GM18861 (cell line): ENCODE measurements around the gene CENPF.
"Not testable (repeated sequence)": the region's sequence is repeated elsewhere in the genome, so short reads cannot be mapped to it uniquely, and the experiment has no call there.

ENCODE experiments used
- ATAC-seq: cut with Tn5 transposase; IDR thresholded peaks from one replicate; pipeline ENCODE4 v1.9.1; 2021; ENCODE audit not compliant: unreplicated experiment

The CENPF gene

GRCh38 chr1:214583824-214584554 is 19.0 kb upstream of the CENPF start:
- no peak for ATAC-seq

- peak; percentile 88 for ATAC-seq
Observed at GRCh38 chr1:214584805-214585766, 17.9 kb upstream of the CENPF start.

GRCh38 chr1:214586621-214587020 is 16.4 kb upstream of the CENPF start:
- ATAC-seq: no peak

- no peak for ATAC-seq
Observed at GRCh38 chr1:214587165-214587564, 15.8 kb upstream of the CENPF start.

GRCh38 chr1:214588963-214589597 is 13.9 kb upstream of the CENPF start:
- no peak for ATAC-seq

- ATAC-seq: no peak
Observed at GRCh38 chr1:214590696-214591095, 12.3 kb upstream of the CENPF start.

- not testable (repeated sequence) for ATAC-seq
Observed at GRCh38 chr1:214591918-214592317, 11.1 kb upstream of the CENPF start.

GRCh38 chr1:214593158-214593557 is 9.8 kb upstream of the CENPF start:
- no peak for ATAC-seq

- no peak for ATAC-seq
Observed at GRCh38 chr1:214603819-214604252, 841 bp downstream of the CENPF start.

- ATAC-seq: no peak
Observed at GRCh38 chr1:214604523-214604922, 1.5 kb downstream of the CENPF start.

- ATAC-seq: not testable (repeated sequence)
Observed at GRCh38 chr1:214605484-214605883, 2.5 kb downstream of the CENPF start.

- not testable (repeated sequence) for ATAC-seq
Observed at GRCh38 chr1:214605933-214606925, 3.2 kb downstream of the CENPF start.

GRCh38 chr1:214607492-214608215 is 4.7 kb downstream of the CENPF start:
- not testable (repeated sequence) for ATAC-seq

GRCh38 chr1:214608216-214608783 is 5.3 kb downstream of the CENPF start:
- not testable (repeated sequence) for ATAC-seq

GRCh38 chr1:214608817-214609216 is 5.8 kb downstream of the CENPF start:
- ATAC-seq: not testable (repeated sequence)

GRCh38 chr1:214609692-214610091 is 6.7 kb downstream of the CENPF start:
- no peak for ATAC-seq

GRCh38 chr1:214610136-214610535 is 7.1 kb downstream of the CENPF start:
- peak; percentile 82 for ATAC-seq

GRCh38 chr1:214615109-214615508 is 12.1 kb downstream of the CENPF start:
- ATAC-seq: no peak

- no peak for ATAC-seq
Observed at GRCh38 chr1:214615871-214616270, 12.9 kb downstream of the CENPF start.
